ENCODE results near the gene HECTD1.
"Not testable (repeated sequence)": the region's sequence is repeated elsewhere in the genome, so short reads cannot be mapped to it uniquely, and the experiment has no call there.

HECTD1 gene

DNA sequence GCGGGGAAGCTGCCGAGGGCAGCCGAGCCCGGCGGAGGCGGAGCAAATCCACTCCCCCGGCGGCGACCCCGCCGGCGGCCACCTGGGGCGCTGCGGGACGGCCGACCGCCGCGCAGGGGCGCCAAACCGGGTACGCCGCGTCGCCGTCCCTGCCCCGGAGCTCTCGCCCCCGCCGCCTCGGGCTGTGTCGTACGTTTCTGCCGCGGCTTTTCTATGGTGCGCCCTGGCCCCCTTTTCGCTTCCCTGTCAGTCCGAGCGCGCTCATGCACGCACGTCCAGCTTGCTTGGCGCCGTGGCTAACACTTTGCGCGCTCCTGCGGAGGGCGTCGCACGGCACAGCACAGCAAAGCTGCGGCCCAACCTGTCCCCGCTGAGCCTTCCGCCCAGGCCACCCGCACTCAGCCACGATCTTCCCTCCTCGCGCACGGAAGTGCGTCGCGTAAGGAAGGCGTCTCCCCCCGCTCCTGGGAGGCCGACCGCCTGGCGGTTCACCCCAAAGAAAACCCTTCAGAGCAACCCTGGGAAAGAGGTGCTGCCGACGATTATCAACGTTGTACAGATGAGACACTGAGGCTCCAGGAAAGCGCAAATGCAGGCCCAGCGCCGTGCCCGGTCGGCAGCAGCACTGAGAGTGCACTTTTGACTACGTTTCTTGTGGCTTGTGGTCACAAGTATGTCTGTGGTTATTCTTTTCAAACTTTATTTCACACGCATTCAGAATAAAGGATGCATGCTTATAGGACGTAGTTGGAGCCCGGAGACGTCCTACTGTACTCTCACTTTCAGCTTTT, at the start of gene HECTD1:
HECTD1 (minus strand) TSS at position 39 of the 791 bp plus-strand sequence. CDS start 1,857 bp downstream, outside the sequence.
- no peak for FAIRE-seq

- FAIRE-seq: no peak
These were observed 49.6 kb upstream of the HECTD1 start for GRCh38 chr14:31257244-31257553.

DNA sequence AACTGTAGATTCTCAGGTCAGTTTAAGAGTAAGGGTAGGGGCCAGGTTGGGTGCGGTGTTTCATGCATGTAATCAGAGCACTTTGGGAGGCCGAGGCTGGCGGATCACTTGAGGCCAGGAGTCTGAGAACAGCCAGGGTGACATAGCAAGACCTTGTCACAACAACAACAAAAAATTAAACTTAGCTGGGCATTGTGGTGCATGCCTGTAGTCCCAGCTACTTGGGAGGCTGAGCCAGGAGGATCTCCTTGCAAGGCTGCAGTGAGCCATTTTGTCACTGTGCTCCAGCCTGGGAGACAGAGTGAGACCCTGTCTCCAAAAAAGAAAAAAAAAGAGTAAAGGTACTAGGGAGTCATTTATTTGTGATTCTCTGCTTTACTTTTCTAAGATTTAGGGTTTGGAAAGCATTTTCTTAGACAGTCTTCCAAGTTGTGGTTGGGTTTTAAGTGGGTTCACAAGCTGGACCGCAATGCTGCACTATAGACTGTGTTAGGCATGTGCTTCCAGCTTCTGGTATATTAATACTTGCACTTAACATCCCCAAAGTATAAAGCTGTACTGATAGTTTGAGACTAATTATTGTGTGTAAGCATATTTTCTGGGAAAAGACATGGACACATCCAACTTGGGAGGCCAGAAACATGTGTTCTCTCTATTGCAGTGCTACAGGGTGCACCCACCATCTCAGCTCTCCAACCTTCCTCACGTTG, 49.1 kb upstream of the HECTD1 start:
- no peak for FAIRE-seq

GRCh38 chr14:31255918-31256317, 48.3 kb upstream of the HECTD1 start:
- FAIRE-seq: not testable (repeated sequence)

DNA sequence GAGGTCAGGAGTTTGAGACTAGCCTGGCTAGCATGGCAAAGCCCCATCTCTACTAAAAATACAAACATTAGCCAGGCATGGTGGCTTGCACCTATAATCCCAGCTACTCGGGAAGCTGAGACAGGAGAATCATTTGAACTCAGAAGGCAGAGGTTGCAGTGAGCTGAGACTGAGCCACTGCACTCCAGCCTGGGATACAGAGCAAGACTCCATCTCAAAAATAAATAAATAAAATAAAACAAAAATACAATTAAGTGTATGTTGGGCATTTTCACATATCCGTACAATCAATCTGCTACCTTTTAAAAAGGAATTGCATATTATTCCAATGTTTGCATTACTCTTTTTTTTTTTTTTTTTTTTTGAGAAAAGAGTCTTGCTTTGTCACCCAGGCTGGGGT, 47.7 kb upstream of the HECTD1 start:
- FAIRE-seq: no peak

DNA sequence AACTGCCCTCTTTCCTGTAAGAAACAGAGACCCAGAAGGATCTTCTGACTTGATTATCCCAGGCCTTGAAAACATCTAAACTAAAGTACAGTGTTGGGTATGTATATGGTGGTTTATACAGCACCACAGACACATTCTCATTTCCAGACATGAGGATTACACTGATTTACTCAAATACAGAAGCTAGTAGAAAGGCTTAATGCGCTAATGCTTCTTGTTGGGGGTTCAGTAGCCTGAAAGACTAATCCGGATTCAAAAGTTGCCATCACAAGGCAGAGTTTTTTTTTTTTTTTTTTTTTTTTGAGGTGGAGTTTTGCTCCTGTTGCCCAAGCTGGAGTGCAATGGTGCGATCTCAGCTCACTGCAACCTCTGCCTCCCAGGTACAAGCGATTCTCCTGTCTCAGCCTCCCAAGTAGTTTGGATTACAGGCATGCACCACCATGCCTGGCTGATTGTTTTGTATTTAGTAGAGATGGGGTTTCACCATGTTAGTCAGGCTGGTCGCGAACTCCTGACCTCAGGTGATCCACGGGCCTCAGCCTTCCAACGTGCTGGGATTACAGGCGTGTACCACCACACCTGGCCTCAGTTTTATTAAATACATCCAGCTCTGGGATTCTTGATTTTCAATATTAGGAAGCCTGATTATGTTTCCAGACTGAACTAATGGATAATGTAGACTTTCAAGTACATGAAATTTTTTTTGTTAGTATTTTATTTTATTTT, 46.3 kb upstream of the HECTD1 start:
- FAIRE-seq: no peak

DNA sequence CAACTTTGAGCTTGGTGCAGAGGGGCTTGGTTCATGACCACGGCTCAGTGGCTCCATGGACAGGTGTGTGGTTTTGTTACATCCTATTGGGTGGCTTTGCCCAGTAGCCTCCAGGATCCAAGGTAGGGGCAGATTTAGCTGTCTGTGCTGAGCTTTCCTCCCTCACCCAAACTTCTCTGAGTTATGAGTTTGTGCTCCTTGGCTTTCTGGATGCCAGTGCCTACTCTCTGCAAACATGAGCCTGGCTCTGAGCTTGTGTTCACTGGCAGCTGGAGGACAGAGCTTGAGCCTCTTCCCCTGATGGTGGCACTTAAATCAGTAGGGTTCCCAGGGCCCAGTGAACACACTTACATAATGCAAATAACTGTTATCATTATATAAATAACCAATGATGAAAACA, 45.3 kb upstream of the HECTD1 start:
- no peak for FAIRE-seq

DNA sequence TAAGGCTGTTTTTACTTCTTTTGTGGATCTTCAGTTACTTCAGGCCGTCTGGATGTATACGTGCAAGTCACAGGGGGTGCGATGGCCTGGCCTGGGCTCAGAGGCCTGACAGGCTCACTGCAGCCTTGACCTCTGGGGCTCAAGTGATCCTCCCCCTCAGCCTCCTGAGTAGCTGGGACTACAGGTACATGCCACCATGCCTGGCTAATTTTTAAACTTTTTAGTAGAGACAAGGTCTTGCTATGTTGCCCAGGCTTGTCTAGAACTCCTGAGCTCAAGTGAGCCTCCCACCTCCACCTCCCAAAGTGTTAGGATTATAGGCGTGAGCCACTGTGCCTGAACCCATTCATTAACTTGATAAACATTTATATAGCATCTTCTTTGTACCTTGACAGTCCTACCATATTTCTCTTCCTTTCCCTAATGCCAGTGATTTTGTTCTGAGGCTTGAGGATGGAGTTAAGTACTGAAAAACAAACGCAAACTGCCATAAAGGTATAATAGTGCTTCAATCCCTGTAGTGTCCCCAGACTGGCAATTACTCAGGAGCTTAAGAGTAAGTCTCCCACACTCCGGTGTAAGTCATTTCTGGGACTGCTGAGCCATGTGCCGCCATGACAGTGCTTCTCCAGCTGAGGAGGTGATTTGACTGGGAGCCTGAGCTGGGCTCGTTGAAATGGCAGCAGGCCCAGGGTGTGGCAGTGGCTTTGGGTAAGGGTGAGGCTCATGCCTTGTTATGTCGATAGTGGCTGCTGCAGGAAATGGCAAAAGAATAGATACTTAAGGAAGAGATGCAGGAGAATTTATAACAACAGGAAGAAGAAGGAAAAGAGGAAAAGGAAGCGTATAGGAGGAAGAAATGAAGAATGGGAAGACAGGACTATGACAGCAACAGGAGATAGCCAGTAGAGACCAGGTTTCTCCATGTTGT, 43.7 kb upstream of the HECTD1 start:
- no peak for FAIRE-seq

DNA sequence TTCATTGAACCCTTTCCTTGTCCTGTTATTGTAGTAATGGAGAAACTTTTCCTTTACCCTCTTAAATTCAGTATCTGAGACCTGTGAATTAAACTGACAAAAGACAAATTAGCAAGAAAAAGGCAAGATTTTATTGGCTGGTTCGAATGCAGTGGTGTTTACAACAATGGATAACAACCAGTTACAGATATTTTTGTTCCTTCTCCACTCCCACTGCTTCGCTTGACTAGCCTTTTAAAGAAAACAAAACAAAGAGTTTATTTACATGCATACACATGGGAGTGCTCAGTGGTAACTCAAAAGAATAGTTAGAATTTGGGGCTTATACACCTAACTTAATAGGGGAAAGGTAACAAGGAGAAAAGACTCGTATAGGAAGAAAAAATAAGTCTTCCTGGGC, 37.0 kb upstream of the HECTD1 start:
- no peak for FAIRE-seq

GRCh38 chr14:31243860-31244259, 36.3 kb upstream of the HECTD1 start:
- no peak for FAIRE-seq

DNA sequence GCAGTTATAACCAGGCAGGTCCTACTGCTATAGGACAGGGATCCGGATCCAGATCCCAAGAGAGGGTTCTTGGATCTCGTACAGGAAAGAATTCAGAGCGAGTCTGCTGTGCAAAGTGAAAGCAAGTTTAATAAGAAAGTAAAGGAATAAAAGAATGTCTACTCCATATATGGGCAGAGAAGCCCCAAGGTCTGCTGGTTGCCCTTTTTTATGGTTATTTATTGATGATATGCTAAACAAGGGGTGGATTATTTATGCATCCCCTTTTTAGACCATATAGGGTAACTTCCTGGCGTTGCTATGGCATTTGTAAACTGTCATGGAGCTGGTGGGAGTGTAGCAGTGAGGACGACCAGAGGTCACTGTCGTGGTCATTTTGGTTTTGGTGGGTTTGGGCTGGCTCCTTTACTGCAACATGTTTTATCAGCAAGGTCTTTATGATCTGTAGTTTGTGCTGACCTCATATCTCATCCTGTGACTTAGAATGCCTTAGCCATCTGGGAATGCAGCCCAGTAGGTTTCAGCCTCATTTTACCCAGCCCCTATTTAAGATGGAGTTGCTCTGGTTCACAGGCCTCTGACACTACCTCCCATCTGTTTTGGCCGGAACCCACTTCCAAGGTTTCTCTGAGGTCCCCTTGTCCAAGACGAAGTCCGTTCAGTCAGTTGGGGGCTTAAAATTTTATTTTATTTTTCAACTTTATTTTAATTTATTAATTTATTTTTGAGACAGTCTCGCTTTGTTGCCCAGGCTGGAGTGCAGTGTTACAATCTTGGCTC, 34.8 kb upstream of the HECTD1 start:
- not testable (repeated sequence) for FAIRE-seq

DNA sequence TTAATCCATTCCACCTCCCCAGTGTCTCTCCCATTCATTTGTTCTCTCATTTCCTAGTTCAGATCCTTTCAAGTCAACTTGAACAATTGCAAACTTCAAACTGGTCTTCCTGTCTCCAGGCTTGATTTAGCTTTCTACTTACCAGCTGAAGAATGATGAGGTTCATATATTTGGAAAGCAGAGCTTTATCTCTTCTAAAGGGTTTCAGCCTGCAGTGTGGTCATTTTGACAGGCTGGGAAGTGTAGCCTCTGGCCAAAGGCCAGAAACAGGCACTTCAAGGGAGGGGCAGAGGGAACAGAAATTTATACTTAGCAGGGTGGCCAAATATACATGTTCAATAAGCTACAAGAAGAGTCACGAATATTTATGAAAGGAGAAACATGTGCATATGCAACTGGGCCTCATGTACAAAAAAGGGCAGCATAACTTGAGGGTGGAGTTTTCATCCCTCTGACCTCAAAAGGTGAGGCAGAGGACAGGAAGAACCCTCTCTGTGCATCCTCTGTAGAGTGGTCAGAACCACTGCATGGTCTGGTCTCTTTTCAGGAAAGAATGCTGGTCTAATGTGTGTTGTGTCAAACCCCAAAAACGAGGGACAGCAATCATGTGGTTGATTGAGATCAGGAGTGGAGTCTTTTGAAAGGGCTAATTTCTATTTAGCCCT, 34.0 kb upstream of the HECTD1 start:
- FAIRE-seq: no peak

DNA sequence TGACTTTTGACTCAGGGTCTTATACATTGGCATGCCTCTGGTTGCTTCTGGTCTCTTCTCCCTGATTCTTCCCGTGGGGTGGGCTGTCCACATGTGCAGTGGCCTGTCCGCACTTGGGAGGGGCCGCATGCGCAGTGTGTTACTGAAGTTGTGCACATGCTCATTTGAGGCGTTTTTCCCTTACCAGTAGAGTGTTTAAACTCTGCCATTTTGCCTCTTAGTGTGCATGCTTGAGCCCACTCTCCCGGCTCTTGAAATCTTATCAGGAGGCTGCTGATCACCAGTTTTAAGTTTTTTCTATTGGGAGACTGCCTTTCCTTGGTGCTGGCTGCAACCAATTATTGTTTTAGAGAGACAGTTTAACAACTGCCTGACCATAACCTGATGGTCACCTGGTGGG, 32.1 kb upstream of the HECTD1 start:
- no peak for FAIRE-seq

DNA sequence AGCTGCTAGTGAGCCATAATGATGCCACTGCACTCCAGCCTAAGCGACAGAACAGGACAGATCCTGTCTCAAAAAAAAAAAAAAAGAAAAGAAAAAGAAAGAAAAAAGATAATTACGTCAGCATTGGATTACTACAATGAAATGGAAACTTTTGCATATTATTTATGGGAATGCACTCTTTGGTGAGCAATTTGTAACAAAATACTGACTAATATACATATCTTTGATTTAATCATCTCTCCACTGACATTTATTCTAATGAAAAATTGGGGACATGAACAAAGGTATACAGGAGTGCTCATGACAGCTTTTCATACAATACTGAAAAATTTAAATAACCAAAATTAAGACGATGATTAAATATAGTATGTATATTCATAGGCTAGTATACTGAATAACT, 27.9 kb upstream of the HECTD1 start:
- FAIRE-seq: no peak

- FAIRE-seq: no peak
These were observed 24.5 kb upstream of the HECTD1 start for GRCh38 chr14:31232081-31232480.

GRCh38 chr14:31231272-31231671, 23.7 kb upstream of the HECTD1 start:
- not testable (repeated sequence) for FAIRE-seq

DNA sequence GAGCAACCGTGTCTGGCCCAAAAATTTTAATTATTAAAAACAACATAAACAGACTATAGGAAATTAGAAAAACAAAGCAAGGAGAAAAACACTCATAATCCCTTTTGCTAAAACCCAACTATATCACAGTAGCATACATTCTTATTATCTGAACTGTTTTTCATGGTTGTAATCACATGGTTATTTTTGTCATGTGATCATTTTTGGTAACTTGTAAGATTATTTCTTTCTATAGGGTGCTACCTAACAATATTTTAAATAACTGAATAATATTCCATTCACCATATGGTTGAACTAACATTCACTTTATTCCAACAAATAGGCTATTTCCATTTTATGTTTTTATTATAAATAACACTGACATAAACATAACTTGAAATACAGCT, 23.0 kb upstream of the HECTD1 start:
- no peak for FAIRE-seq

DNA sequence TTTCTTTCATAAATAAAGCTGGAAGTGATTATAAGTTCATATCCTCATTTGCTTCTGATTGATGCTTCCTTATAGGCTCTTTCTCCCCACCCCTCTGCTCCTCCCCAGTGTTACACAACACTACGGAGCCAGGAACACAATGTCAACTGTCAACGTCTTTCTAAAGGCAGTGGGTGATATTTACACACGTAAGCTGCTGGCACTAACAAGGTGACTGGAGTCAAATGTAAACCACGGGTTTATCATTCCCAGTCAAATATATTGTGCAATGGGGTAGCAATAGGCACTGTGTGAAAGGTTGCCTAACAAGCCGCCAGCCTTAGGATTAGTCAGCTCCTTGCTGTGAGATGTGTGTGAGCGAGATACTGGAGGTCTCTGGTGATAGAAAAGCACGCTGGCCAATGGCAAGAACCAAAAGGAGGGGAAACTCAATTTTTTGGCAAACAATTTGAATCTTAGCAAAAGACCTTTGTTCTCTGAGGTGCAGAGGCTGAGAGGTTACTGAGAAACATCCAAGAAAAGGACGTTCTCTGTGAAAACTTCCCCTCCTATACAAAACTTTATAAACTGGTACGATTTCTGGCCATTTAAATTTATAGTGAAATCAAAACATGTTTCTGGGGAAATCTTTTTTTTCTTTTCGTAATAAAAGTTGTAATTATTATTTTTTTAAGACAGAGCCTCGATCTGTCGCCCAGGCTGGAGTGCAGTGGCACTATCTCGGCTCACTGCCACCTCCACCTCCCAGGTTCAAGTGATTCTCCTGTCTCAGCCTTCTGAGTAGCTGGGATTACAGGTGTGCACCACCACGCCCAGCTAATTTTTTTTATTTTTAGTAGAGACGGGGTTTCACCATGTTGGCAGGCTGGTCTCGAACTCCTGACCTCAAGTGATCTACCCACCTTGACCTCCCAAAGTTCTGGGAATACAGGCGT, 22.3 kb upstream of the HECTD1 start:
- no peak for FAIRE-seq

- FAIRE-seq: no peak
These were observed 21.4 kb upstream of the HECTD1 start for GRCh38 chr14:31229009-31229408.

- no peak for FAIRE-seq
These were observed 20.9 kb upstream of the HECTD1 start for GRCh38 chr14:31228533-31228932.
